OCI-LY3 (cell line): ENCODE results near the gene SYT8.

Experiments used
- H2AFZ ChIP-seq: fragments of 200-600, 300-600 bp; shearing (Covaris generic); 2 replicates; pipeline ENCODE4 v1.6.0; 2014; ENCODE audit warnings: antibody characterized with exemption, low read depth, low read length
- H3K27ac ChIP-seq: fragments of 200-600, 300-600 bp; sonication (generic); 2 replicates; pipeline ENCODE4 v1.5.1; 2014; ENCODE audit warnings: mild to moderate bottlenecking, low read length, moderate library complexity, mixed read lengths
- H3K27me3 ChIP-seq: fragments of 200-600, 300-600 bp; sonication (generic); 2 replicates; pipeline ENCODE4 v1.6.1; 2014; ENCODE audit warnings: low read depth, low read length, mixed read lengths
- H3K36me3 ChIP-seq: fragments of 200-600, 300-600 bp; sonication (generic); replicated peaks from 2 replicates; pipeline ENCODE3; 2014; ENCODE audit warnings: low read depth, low read length, mixed read lengths
- H3K4me1 ChIP-seq: fragments of 300-600, 200-600 bp; sonication (generic); 2 replicates; pipeline ENCODE4 v1.6.1; 2014; ENCODE audit warnings: low read length, mixed read lengths
- H3K4me2 ChIP-seq: fragments of 200-600, 300-600 bp; sonication (generic); 2 replicates; pipeline ENCODE4 v1.6.1; 2014; ENCODE audit warnings: low read length, mixed read lengths
- H3K4me3 ChIP-seq: fragments of 300-600, 200-600 bp; sonication (generic); 2 replicates; pipeline ENCODE4 v1.5.1; 2014; ENCODE audit warnings: antibody characterized with exemption, mild to moderate bottlenecking, low read length, moderate library complexity
- H3K79me2 ChIP-seq: fragments of 300-600, 200-600 bp; shearing (Covaris generic); 2 replicates; pipeline ENCODE4 v1.6.1; 2014; ENCODE audit warnings: mild to moderate bottlenecking, low read length, mixed read lengths
- H3K9ac ChIP-seq: fragments of 300-600, 200-600 bp; shearing (Covaris generic); 2 replicates; pipeline ENCODE4 v1.6.0; 2014; ENCODE audit warnings: mild to moderate bottlenecking, low read length, moderate library complexity
- H3K9me3 ChIP-seq: fragments of 200-600, 300-600 bp; shearing (Covaris generic); 2 replicates; pipeline ENCODE4 v1.6.1; 2014; ENCODE audit warnings: low read length, mixed read lengths; ENCODE audit not compliant: insufficient read depth
- H4K20me1 ChIP-seq: fragments of 200-600, 300-600 bp; sonication (generic); 2 replicates; pipeline ENCODE4 v1.6.1; 2016; ENCODE audit warnings: low read length, mixed read lengths; ENCODE audit not compliant: insufficient read depth
- CTCF ChIP-seq: fragments of 200-600, 300-600 bp; sonication (generic); IDR thresholded peaks from 2 replicates; pipeline ENCODE4 v1.5.1; 2014; ENCODE audit warnings: antibody characterized with exemption, low read length, low read depth
- EZH2phosphoT487 ChIP-seq: fragments of 200-600 bp; shearing (Covaris generic); IDR thresholded peaks from 2 replicates; pipeline ENCODE4 v1.6.1; 2018; ENCODE audit warnings: antibody characterized with exemption, mixed run types, low read depth

Gene SYT8

GRCh38 chr11:1856306-1857005, 21.7 kb downstream of the SYT8 start:
- Histone ChIP-seq H3K4me1 (peaks cover 50% of the 10 kb centered on the region), H3K36me3 (peaks cover 59% of the 10 kb centered on the region), H3K27me3 (no peaks in the 10 kb centered on the region), H3K9ac (no peak overlapping the region; the same call in 1 of the 2 replicates), H3K27ac (no peak overlapping the region), H3K79me2 (peaks cover 99% of the 10 kb centered on the region), H4K20me1 (peaks cover 73% of the 10 kb centered on the region), H3K4me3 (peak overlapping the region; percentile 95; the same call in 1 of the 2 replicates), H3K4me2 (peak overlapping the region; percentile 79), H3K9me3 (peaks cover 1% of the 10 kb centered on the region; the same call in 1 of the 2 replicates), H2AFZ (no peak overlapping the region)
- TF ChIP-seq EZH2phosphoT487 (no peak), CTCF (no peak)

DNA sequence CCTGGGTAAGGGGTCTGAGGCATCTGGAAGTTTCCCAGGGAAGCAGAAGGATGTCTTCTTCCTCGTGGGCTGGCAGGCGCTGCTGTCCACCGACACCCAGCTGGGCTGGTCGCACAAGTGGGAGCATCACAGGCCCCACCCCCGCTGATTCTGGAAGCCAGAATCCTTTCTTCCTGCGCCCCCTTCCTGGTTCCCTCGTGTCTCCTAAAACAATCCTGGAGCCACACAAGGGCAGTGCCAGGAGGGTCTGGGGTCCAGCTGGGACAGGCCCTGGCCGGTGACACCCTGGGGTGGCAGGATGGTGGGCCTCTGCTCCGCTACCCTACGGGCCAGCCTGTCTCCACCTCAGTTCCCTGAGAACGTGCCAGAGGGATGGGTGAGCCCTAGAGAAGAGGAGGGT, 22.3 kb downstream of the SYT8 start:
- H4K20me1 ChIP-seq = peaks cover 79% of the 10 kb centered on the region
- H3K9me3 ChIP-seq = no peaks in the 10 kb centered on the region; the same call in 1 of the 2 replicates
- H3K9ac ChIP-seq = no peak overlapping the region
- peak overlapping the region; percentile 22; the same call in 1 of the 2 replicates for H3K4me3 ChIP-seq
- TF ChIP-seq EZH2phosphoT487 (no peak), CTCF (no peak)
- H3K27ac ChIP-seq = no peak overlapping the region
- H3K36me3 ChIP-seq = peaks cover 61% of the 10 kb centered on the region
- peak overlapping the region; percentile 79 for H3K4me2 ChIP-seq
- no peaks in the 10 kb centered on the region for H3K27me3 ChIP-seq
- H3K4me1 ChIP-seq = peaks cover 44% of the 10 kb centered on the region
- no peak overlapping the region for H2AFZ ChIP-seq
- peaks cover 99% of the 10 kb centered on the region for H3K79me2 ChIP-seq

GRCh38 chr11:1858154-1858553, 23.4 kb downstream of the SYT8 start:
- H4K20me1 ChIP-seq = peaks cover 90% of the 10 kb centered on the region

More at GRCh38 chr11:1858154-1858553, 23.4 kb downstream of the SYT8 start:
- TF ChIP-seq EZH2phosphoT487 (no peak), CTCF (no peak)
- peaks cover 99% of the 10 kb centered on the region for H3K79me2 ChIP-seq
- H3K4me1 ChIP-seq = peaks cover 37% of the 10 kb centered on the region
- no peak overlapping the region for H3K9ac ChIP-seq
- no peaks in the 10 kb centered on the region for H3K9me3 ChIP-seq
- H3K27ac ChIP-seq = no peak overlapping the region
- H3K4me3 ChIP-seq = peak overlapping the region; percentile 22
- H3K36me3 ChIP-seq = peaks cover 72% of the 10 kb centered on the region
- no peak overlapping the region for H2AFZ ChIP-seq
- no peaks in the 10 kb centered on the region for H3K27me3 ChIP-seq
- peak overlapping the region; percentile 79 for H3K4me2 ChIP-seq
